Renal cortical epithelial cell (primary cell): ENCODE measurements around the gene PXK. TPM values are rescaled to one million over a fixed set of nuclear protein-coding genes. Genes with fewer than 3 reads are reported as not detected.
A peak's percentile ranks its signal among the peaks of the same experiment; 100 is the strongest.
"Not testable (repeated sequence)": the region's sequence is repeated elsewhere in the genome, so short reads cannot be mapped to it uniquely, and the experiment has no call there.

Source experiments
- DNase-seq: peaks from one replicate; pipeline ENCODE4 v3.0.0-alpha.2; 2011; ENCODE audit warnings: low read depth
- total RNA-seq: library from RNA; depleted of rRNA; stranded (reverse); fragments of >200 nt; gene quantifications from 2 replicates; pipeline ENCODE4 v1.2.3, GENCODE V29; 2014

PXK gene
- total RNA-seq, 1 donor from 2014 or later, result 19.3 TPM

- DNase-seq, result no peak
Measured at GRCh38 chr3:58323529-58324390, 8.9 kb upstream of the PXK start.

GRCh38 chr3:58324391-58325390 lies 8.0 kb upstream of the PXK start:
- DNase-seq, result peak; percentile 30

- peak; percentile 54 for DNase-seq
Measured at GRCh38 chr3:58325525-58325992, 7.1 kb upstream of the PXK start.

- no peak for DNase-seq
Measured at GRCh38 chr3:58326267-58326900, 6.3 kb upstream of the PXK start.

GRCh38 chr3:58329150-58329921 lies 3.4 kb upstream of the PXK start:
- DNase-seq, result no peak

- DNase-seq, result no peak
Measured at GRCh38 chr3:58329922-58330413, 2.7 kb upstream of the PXK start.

- no peak for DNase-seq
Measured at GRCh38 chr3:58331593-58332152, 1.0 kb upstream of the PXK start.

- DNase-seq, result peak; percentile 43
Measured at GRCh38 chr3:58333206-58334012, 717 bp downstream of the PXK start.

- no peak for DNase-seq
Measured at GRCh38 chr3:58334013-58334321, 1.3 kb downstream of the PXK start.

- no peak for DNase-seq
Measured at GRCh38 chr3:58334506-58334884, 1.8 kb downstream of the PXK start.

- DNase-seq, result no peak
Measured at GRCh38 chr3:58335652-58335947, 2.9 kb downstream of the PXK start.

- DNase-seq, result peak; percentile 84
Measured at GRCh38 chr3:58336135-58336882, 3.6 kb downstream of the PXK start.

GRCh38 chr3:58337190-58337589 lies 4.5 kb downstream of the PXK start:
- DNase-seq, result no peak

- DNase-seq, result not testable (repeated sequence)
Measured at GRCh38 chr3:58339146-58339545, 6.5 kb downstream of the PXK start.

- DNase-seq, result no peak
Measured at GRCh38 chr3:58340594-58341244, 8.0 kb downstream of the PXK start.

- DNase-seq, result no peak
Measured at GRCh38 chr3:58341376-58341775, 8.7 kb downstream of the PXK start.

- DNase-seq, result no peak
Measured at GRCh38 chr3:58342676-58343075, 10.0 kb downstream of the PXK start.

- no peak for DNase-seq
Measured at GRCh38 chr3:58345457-58345856, 12.8 kb downstream of the PXK start.

- no peak for DNase-seq
Measured at GRCh38 chr3:58346368-58346767, 13.7 kb downstream of the PXK start.
